Omental fat pad (tissue), 4 donors: Measurements from ENCODE around the gene NRG2. TPM values are rescaled to one million over a fixed set of nuclear protein-coding genes. Genes with fewer than 3 reads are reported as not detected.

Experiments used
- ATAC-seq: fragments of 150-250 bp; one replicate; pipeline ENCODE4 v1.9.1; 2016; ENCODE audit warnings: mild to moderate bottlenecking, moderate library complexity; ENCODE audit not compliant: low FRiP score
- DNase-seq: peaks from one replicate; pipeline ENCODE4 v3.0.0-alpha.2; 2019; ENCODE audit warnings: low spot score
- total RNA-seq, 4 donors: library from RNA; depleted of rRNA; stranded (reverse); fragments of >200 nt; gene quantifications; one replicate each; pipeline ENCODE4 v1.1.0, GENCODE V29; 2016
- TF ChIP-seq, protein P1 (sequence below), 3 donors: fragments of 450-650 bp; IDR thresholded peaks; one replicate each; pipeline ENCODE4 v1.5.1; 2016 to 2017; ENCODE audit warnings: antibody characterized with exemption in 3 of 3, mild to moderate bottlenecking in 3 of 3, moderate library complexity in 2 of 3

The NRG2 gene
- total RNA-seq, 4 donors from 2014 or later: 2.3 to 16.9 (median 5.9) TPM

DNA sequence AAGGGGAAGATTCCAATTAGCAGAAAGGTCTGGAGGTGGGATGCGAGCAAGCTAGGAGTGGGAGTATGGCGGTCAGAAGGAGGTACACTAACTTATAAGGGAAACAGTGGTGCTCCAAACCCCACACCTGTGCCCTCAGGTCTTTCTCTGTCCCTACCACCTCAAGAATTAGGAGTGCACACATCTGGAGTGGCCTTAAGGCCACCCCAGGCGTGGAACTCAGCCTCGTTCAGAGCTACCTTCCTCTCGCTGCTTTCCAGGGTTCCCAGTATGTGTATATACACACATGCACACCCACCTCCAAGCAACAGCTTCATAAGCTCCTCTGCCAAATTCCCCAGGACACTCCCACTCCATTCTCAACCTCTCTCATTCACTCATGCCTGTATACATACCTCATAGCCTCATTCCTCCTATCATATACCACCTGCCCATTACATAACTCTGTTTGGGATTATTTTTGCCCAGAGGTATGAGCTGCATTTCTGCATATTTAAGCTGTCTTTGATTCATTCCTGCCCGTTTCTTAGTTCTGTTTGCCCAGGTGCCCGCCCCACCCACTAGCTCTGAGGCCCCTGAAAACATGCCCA is 128.8 kb downstream of the NRG2 start:
- ATAC-seq: peak; percentile 59
- TF ChIP-seq, protein P1, sequence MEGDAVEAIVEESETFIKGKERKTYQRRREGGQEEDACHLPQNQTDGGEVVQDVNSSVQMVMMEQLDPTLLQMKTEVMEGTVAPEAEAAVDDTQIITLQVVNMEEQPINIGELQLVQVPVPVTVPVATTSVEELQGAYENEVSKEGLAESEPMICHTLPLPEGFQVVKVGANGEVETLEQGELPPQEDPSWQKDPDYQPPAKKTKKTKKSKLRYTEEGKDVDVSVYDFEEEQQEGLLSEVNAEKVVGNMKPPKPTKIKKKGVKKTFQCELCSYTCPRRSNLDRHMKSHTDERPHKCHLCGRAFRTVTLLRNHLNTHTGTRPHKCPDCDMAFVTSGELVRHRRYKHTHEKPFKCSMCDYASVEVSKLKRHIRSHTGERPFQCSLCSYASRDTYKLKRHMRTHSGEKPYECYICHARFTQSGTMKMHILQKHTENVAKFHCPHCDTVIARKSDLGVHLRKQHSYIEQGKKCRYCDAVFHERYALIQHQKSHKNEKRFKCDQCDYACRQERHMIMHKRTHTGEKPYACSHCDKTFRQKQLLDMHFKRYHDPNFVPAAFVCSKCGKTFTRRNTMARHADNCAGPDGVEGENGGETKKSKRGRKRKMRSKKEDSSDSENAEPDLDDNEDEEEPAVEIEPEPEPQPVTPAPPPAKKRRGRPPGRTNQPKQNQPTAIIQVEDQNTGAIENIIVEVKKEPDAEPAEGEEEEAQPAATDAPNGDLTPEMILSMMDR (IDR thresholded peaks at IDR 0.05): no peak
- DNase-seq: no peak

DNA sequence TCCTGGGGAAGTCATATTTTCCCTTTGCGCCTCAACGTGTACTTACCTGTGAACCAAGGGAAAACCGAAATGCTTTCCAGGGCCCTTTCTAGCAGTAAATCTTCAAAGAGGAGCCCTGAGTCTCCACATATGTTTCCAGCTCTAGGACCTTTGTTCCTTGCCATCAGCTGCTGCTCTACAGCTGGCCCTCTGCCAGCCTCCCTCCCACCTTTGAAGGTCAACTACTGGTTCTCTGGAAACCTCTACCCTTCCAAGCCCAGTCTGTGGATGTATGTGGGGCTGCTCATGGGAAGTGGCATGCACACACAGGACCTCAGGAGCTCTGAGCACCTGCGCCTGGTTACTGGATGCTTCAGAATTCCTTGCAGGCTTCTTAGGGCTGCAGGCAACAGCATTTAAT is 130.3 kb downstream of the NRG2 start:
- no peak for DNase-seq
- TF ChIP-seq, protein P1 (IDR thresholded peaks at IDR 0.05): no peak
- no peak for ATAC-seq

DNA sequence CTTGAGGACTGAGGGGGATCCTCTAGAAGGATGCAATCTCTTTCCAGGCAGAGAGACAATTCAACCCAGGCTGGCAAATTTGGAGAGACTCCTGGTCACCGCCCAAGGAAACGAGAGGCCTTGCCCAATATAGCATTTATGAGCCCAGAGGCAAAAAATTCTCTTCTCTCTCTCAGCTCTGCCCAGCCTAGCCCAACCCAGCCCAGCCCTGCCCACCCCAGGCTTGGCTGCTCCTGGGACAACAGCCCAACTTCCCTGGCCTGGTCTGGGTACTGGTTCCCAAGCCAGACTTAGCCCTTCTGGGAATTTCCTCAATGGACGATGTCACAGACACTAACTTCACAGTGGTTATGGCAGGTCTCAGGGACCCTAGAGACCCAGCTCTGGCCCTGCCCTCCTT is 130.9 kb downstream of the NRG2 start:
- TF ChIP-seq, protein P1 (IDR thresholded peaks at IDR 0.05): no peak
- ATAC-seq (no peak), DNase-seq (no peak)

GRCh38 chr5:139911425-139912120 is 131.5 kb downstream of the NRG2 start:
- TF ChIP-seq, protein P1 (IDR thresholded peaks at IDR 0.05): no peak
- DNase-seq (no peak), ATAC-seq (no peak)

GRCh38 chr5:139910901-139911300 is 132.2 kb downstream of the NRG2 start:
- TF ChIP-seq, protein P1 (IDR thresholded peaks at IDR 0.05): no peak
- no peak for DNase-seq
- ATAC-seq: no peak

GRCh38 chr5:139910036-139910435 is 133.1 kb downstream of the NRG2 start:
- ATAC-seq: no peak
- TF ChIP-seq, protein P1 (IDR thresholded peaks at IDR 0.05): no peak
- DNase-seq: no peak

DNA sequence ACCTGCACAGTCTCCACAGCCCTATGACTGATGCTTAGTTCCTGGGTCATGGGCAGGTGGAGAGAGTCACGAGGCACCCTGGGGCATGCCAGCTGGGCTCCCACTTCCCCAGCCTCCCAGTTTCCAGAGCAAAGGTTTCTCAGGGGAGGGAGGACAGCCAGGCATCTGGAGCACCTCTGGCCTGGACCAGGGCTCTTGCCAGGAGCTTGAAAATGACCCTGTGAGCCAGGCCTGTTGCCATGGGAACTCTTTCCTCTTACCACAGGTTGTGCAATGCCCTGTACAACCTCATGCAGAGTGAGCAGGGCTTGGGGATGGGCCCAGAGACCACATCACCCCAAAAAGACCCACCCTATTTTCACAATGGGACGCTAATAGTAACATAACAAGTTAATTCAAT is 134.3 kb downstream of the NRG2 start:
- no peak for DNase-seq
- TF ChIP-seq, protein P1 (IDR thresholded peaks at IDR 0.05): no peak
- no peak for ATAC-seq
